ENCODE data around the gene CDT1.
"Not testable (repeated sequence)": the region's sequence is repeated elsewhere in the genome, so short reads cannot be mapped to it uniquely, and the experiment has no call there.

Gene CDT1

DNA sequence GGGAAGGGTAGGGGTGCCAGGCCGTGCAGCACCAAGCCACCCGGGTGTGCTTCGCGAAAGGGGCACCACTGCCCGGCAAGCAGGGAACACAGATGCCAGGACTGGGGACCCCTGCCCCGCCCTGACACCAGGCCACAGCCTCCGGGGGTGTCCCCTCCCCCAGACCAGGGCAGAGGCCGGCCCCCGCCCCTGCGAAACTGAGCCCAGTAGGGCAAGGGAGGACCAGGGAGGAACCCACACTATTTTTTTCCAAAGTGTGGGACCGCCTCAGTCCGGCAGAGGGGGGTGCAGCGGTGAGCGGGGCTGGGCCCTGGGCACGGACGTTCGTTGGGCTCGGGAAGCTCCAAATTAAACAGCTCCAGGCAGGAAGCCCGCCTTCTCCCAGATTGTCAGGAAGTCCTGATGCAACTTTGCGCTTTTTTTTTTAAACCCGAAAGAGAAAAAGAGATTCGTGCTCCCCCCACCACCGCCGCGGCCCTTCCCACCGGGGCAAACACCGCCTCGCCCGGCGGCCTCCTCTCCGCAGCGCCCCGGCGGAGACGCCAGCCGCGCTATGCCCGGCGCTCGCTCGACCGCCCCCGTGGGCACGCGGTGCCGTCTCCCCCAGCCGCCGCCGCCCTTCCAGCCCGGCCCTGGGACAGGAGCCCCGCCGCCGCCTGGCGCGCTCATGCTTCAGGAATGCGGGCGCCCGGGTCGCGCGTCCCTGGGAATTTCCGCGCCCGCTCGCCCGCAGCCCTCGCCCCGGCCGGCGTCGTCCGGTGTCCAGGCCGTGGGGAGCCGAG is 19.3 kb upstream of the CDT1 start:
- DNase-seq: peak; percentile 79

DNA sequence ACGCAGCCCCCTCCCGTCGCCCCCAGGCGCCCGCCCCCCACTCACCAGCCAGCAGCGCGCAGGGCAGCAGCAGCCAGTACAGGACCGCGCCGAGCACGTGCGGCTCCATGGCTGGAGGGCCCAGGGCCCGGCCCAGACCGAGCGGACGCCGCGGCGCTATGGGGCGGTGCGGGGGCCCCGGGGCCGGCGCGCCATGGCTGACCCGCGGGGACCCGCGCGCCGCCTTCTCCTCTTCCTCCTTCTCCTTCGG is 18.8 kb upstream of the CDT1 start:
- no peak for DNase-seq

DNA sequence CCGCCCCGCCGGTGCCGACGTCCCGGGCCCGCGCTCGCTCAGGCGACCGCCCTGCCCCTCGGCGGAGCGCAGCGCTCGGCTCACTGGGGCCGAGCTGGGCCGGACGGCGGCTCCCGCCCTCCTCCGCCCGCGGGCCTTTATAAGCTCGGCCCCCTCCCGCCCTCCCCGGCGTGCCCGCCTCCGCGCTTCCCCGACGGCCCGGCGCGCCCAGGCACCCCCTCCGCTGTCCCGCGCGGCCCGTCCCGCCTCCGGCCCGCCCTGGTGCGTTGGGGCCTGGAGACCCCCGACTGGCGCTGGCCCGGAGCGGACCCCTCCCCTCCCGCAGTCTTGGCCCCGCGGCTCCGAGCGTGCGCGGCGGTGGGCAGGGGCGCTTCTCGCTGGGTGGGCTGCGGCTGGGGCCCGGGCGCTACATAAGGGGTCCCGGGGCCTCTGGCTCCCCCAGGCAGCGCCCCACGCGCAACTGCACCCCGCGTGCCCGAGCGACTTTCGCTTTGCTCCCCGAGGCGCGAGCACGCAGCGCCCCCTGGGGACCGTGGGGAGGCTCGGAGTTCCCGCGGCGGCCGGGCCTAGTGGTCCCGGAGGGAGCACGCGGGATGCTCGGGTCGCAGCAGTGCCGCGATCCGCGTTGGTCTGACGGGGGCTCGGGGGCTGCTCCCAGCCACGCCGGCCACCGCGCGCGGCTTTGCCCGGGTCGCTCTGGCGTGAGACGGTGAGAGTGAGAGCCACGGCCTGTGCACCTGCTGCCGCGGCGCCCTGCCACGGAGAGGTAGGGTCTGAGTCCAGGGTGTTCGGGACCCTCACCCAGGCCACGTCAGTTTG is 18.3 kb upstream of the CDT1 start, which contains the start of gene PIEZO1:
TSS of gene PIEZO1 (minus strand) at position 115 of the 819 bp plus-strand sequence. CDS start 256 bp downstream, outside the sequence.
- DNase-seq: peak; percentile 78

DNA sequence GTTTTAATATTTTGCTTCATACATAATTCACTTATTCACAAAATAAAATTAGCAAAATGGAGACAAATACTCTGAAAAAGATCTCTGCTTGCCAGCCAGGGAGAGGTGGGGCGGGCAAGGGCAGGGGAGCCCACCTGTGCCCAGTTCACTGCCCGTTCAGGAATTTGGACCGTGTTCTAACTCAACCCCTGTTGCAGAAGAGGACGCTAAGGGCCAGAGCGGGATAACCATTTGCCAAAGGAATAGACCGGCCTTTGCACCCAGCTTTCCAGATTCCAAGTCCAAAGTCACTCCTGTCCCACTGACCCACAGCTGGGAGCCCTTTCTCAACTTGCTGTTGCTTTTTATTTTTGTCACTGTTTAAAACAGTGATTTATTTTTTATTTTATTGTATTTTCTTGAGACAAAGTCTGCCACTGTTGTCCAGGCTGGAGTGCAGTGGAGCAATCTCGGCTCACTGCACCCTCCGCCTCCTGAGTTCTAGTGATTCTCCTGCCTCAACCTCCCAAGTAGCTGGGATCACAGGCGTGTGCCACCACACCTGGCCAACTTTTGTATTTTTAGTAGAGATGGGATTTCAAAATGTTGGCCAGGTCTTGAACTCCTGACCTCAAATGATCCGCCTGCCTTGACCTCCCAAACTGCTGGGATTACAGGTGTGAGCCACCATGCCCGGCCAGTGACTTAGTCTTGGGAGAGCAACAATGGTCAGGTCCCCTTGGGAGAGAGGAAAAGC is 15.8 kb upstream of the CDT1 start:
- DNase-seq: no peak

DNA sequence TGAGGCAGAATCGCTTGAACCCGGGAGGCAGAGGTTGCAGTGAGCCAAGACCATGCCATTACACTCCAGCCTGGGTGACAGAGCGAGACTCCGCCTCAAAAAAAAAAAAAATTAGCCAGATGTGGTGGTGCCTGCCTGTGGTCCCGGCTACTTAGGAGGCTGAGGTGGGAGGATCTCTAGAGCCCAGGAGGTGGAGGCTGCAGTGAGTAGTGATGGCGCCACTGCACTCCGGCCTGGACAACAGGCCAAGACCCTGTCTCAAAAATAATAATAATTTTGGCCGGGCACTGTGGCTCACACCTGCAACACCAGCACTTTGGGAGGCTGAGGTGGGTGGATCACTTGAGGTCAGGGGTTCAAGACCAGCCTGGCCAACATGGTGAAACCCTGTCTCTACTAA is 14.8 kb upstream of the CDT1 start:
- not testable (repeated sequence) for DNase-seq

DNA sequence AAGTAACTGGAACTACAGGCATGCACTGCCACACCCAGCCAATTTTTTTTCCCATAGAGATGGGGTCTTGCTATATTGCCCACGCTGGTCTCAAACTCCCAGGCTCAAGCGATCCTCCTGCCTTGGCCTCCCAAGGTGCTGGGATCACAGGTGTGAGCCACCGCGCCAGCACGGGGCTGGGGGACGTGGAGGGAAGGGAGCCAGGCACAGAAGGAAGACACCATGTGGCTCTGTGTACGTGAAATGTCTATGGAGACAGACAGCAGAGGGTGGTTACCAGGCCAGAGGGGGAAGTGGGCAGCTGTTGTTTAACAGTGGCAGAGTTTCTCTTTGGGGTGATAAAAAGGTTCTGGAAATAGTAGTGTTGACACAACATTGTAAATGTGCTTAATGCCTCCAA is 14.0 kb upstream of the CDT1 start:
- no peak for DNase-seq

DNA sequence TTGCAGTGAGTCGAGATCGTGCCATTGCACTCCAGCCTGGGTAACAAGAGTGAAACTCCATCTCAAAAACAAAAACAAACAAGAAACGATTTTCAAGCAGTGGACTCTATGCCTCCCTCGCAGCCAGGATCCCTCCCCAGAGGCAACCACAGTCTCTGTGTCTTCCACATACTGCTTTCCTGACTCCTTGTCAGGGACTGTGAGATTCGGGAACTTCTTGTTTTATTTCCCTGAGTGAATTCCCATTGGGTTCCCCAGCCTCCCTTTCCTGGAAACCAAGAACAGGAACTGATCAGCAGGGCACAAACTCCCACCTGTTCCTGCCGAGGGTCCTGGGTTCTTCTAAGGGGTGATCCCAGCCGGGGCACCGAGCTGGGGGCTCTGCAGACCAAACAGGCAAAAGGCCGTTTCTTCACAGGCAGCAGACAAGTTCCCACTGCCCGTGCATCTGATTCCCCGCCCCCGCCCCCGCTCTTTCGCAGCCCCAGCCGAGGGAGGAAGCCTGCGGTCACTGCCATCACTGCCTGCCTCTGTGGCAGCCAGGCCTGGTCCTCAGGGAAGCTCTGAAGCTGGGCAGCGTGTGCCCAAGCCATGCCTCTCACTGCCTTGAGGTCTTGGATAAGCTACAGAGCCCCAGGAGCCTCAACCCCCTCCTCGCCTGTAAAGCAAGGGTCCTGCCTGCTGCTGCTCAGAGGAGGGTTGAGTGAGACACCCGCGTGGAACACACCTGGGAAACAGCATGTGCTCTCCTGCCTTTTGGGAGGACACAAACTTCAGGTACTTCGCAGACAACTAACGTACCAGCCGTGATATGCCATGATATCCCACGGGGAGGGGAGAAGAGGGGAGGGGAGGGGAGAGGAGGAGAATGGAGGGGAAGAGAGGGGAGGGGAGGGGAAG is 13.0 kb upstream of the CDT1 start:
- DNase-seq: peak; percentile 65

DNA sequence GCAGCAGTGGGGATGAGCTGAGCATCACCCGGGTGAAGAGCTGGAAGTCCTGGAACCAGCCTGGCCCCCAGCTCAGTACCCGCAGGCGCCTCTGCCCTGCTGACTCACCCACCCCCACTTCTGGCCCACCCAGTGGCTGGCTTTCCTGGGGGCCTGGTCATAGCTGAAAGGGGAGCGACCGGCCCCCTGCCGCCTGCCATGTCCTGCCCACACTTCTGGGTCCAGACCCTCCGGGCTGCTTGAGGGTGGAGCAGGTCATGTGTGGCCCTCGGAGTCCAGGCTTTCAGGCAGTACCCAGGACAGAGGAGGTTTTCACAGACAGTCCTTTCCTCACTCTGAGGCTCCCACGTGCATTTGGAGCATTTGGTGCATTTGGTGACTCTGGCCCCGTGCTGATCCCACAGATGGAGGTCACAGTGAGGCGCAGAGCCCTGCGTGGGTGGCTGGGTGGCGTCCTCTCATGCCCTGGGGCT is 11.5 kb upstream of the CDT1 start:
- DNase-seq: peak; percentile 54

DNA sequence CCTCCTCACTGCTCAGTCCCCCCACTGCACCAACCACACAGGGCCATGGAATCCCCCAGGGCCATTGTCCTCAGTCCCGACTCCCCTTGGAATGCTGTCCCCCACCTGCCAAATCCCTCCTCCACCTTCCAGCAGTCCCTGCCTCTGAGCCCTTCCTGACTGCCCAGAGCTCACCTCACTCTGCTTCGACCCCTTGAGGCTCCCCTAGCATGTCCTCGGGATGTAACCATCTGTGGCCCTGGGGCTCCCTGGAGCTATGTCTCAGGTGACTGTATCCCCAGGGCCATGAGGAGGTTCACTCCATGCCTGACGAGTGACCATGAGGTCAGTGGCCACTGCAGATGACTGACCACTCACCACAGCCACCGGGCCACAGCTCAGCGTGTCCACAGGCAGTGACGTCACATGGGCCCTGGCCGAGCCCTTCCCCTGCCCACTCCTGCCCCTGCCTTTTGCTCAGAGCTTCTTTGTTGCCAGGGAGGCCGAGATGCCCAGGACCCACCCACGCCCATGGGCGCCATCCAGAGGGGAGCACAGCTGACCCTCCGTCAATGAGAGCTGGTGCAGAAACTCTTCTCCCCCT is 10.8 kb upstream of the CDT1 start:
- DNase-seq: no peak

DNA sequence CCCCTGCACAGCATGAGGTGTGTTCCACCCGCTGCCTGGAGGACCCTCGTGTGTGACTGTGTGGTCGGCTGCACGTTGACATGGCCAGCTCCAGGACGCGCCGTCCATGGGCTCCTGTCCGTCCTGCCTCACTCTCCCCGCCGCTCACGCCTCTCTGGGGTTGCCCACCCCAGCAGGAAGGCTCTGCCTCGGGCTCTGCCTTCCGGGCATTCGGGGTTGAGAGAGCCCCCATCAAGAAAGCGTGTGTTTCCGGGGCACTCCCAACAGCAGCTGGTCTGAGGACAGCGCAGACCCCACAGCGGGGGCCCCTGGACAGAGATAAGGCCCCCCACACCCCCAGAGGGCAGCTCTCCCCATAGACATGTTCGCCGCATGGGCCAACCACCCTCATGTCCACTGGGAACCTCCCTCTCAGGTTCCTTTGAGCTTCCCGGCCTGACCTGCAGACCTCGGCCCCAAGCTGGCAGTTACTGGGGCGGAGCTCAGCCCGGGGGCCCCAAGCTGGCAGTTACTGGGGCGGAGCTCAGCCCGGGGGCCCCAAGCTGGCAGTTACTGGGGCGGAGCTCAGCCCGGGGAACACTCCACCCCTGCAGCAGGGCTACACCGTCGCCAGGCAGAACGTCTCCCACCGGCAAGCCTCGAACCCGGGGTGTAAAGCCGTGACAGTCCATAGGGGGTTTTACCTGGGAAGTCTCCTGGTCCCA is 10.2 kb upstream of the CDT1 start:
- no peak for DNase-seq

DNA sequence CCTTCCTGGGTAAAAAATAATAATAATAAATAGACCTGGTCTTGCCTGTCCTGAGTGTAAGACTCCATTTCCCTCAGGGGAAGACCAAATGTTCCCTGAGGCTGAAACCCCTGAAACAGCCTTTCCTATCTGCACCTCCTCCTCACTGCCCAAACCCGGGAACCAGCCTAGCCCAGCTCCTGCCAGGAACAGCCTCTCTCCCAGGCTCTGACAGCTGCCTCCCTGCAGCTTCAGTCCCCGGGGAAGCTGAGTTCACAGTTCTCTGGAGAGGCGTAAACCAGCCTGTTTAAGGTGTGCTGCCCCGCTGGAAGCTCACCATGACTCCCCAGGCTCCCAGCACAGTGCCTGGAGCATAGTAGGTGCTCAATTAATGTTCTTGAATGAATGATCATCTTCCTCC is 7.3 kb upstream of the CDT1 start:
- DNase-seq: no peak

DNA sequence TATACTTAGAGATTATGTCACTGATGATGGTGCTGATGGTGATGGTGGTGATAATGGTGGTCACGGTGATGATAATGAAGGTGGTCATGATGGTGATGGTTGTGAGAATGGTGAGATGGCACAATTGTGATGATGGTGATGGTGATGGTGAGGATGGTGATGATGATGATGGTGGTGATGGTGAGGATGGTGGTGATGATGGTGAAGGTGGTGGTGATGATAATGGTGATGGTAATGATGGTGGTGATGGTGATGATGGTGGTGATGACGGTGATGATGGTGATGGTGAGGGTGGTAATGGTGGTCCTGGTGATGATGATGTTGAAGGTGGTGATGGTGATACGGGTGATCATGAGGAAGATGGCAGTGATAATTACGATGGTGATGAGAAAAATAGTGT is 5.5 kb upstream of the CDT1 start:
- no peak for DNase-seq

DNA sequence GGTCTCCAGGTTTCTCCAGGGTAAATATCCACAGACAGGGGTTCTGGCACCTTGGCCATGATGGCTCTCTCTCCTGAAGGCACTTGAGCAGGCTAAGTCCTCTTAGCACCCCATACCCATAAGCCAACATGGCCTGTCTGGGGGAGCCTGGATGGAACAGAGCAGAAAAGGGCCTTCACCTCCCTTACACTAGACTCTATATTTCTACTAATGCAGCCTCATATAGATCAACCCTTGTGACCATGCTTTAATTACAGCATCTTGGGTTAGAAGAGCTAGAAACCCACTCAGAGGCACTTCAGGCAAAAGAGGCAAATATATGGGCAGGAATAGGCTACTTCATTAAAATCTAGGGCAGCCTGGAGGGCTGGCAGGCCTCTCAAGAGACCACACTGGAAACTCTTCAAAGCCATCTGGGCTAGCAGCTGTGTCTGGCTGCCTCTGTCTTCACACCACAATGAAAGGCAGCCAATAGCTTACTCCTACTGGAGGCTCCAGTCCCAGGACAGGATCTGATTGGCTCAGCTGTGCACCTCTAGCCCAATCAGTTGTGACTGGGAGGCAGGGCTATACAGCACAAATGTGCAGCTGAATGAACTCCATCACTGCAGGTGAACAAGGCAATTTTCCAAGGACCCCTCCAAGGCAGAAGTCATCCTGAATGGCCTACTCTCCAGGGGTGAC is 4.7 kb upstream of the CDT1 start:
- DNase-seq: no peak

DNA sequence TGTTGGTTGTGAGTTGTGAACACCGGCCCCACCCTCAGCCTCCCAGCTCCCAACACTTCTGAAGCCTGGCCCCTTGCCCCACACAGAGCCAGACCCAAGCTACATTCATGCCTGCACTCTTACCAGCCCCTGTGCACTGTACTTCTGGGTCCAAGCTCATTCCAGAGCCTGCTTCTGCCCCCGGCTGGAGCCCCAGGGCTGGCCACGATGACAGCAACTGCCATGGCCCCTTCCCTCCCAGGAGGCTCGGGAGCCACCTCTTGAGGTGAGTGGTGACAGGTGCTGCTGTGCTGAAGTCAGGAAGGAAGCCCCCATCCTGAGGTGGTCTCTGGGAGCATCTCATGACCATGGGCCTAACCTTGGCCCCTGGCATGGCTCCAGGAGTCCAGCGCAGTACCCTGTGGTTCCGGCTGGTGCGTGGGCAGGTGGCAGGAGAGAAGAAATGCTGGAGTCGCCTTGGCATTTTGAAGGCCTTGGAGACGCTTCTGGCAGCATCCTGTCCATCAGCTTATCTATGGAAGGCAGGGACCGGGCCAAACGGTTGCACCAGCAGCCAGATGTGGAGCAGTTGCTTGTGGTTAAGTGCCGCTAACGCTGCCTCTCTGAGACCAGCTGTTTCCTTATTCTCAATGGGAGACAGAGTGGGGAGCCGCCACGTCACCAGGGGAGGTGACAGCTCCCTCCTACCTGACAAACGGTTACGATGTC is 3.9 kb upstream of the CDT1 start:
- DNase-seq: no peak

DNA sequence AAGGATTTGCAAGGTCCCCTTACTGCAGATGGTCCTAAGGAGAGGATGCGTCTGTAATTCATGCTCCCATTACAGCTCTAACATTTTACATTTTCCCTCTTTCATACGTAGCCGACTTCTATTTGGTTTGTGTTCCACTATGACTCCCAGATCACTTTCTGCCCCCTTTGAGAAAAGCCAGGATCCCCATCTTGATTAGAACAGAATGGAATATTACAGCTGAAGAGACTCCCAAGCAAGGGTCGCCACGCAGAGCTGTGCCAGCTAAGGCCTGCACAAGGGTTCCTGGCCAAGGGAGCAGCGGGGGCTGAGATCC is 3.4 kb upstream of the CDT1 start:
- no peak for DNase-seq

DNA sequence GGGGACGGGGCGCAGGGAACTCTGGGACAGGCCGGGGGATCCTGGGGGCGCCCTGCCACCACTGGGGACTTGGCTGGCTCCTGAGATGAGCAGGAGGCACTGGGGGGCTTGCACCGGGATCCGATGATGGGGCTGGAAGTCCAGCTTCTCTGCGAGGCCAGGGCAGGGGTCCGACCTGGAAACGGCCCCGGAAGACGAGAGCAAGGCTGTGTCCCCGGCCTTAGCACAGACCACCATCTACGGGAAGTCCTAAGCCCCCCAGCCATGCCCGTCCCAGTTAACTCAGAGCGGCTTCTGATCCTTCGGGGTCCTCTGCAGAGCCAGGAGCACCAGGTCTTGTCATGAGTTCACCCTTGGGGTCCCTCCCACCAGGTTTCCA is 573 bp downstream of the CDT1 start:
- DNase-seq: no peak

DNA sequence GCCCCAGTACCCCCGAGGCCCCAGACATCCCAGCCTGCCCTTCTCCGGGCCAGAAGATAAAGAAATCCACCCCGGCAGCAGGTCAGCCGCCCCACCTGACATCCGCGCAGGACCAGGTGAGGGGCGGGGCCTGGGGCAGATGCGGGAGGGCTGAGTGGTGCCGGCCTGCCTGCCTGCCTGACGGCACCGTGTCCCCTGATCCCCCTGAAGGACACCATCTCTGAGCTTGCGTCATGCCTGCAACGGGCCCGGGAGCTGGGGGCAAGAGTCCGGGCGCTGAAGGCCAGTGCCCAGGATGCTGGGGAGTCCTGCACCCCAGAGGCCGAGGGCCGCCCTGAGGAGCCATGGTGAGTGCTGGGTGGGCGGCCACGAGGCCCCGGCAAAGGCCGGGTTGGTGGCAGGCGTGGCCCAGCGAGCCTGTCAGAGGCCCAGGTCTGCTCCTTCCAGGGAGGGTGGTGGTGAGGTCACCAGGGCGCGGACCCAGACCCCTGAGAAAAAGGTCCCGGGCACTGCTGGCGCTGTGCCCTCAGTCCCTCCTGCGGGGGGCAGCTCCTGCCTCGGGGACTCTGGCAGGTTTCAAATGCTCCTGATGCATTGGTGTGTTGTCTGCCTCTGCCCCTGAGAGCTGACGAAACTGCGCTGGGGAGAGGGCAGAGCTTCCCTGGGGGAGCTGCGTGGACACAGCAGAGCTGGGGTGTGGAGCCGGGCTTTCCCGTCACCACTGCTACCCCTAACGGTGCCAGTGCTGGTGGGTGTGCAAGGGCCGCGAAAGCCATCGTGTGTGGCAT is 1.2 kb downstream of the CDT1 start:
- peak; percentile 77 for DNase-seq

DNA sequence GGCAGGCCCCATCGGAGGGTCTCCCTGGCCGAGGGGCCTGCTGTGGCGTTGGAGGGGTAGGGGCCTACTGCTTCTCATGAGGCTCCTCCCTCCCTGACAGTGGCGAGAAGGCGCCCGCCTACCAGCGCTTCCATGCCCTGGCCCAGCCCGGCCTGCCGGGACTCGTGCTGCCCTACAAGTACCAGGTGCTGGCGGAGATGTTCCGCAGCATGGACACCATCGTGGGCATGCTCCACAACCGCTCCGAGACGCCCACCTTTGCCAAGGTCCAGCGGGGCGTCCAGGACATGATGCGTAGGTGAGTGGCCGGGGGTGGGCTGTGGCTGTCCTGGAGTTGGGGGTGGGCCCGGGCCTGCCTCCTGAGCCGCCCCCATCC is 1.7 kb downstream of the CDT1 start:
- DNase-seq: no peak

DNA sequence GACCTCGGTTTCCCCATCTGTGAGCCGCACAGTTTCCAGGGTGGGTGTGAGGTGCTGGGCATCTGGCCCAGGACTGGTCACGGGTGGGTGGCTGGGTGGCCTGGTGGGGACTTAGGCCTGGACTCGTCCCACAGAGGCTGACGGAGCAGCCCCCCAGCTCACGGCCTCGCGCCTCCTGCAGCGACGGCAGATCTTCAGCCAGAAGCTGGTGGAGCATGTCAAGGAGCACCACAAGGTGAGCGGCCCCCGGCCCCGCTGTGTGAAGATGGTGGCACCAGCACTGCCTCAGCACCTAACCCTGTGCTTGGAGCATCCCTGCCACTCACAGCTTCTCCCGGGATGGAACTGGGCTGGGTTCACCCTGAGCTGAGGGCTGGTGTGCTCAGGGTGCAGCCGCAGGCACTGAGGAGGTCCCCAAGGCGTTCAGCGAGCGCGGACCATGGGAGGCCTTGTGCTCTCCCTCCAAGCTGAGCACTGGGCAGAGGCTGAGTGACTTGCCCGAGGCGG is 2.4 kb downstream of the CDT1 start:
- DNase-seq: no peak
